Right cardiac atrium (tissue), 5 donors: ENCODE results near the gene RPP14. TPM values are rescaled to one million over a fixed set of nuclear protein-coding genes. Genes with fewer than 3 reads are reported as not detected.

Experiments
- ATAC-seq, 2 donors: fragments of 200-7000 bp; cut with Tn5 transposase; one replicate each; pipeline versions ENCODE4 v1.8.0 to v1.9.1; 2020; ENCODE audit warnings: moderate library complexity in 2 of 2, mild to moderate bottlenecking in 1 of 2
- DNase-seq, 3 donors: peaks; one replicate each; pipeline ENCODE4 v3.0.0-alpha.2; 2020
- H3K27ac ChIP-seq: one replicate; pipeline ENCODE4 v1.5.1; 2013; ENCODE audit warnings: mild to moderate bottlenecking, low read length, control low read depth, moderate library complexity
- H3K27me3 ChIP-seq: one replicate; pipeline ENCODE4 v1.6.1; 2013; ENCODE audit not compliant: control insufficient read depth, insufficient read depth
- H3K4me1 ChIP-seq: one replicate; pipeline ENCODE4 v1.6.1; 2013; ENCODE audit warnings: low read length; ENCODE audit not compliant: control insufficient read depth, insufficient read depth
- H3K4me3 ChIP-seq: one replicate; pipeline ENCODE4 v1.5.1; 2013; ENCODE audit warnings: low read length, control low read depth
- H3K9me3 ChIP-seq: one replicate; pipeline ENCODE4 v1.6.1; 2013; ENCODE audit warnings: low read length; ENCODE audit not compliant: control insufficient read depth
- WGBS: extraction: QIAGEN DNeasy Blood & Tissue Kit; methylation state at CpG from one replicate; pipeline ENCODE4 v1.1.7; 2013; 5-methylcytosine and 5-hydroxymethylcytosine counted together
- intact Hi-C, 4 donors: fragments of 100-400 bp; cut with DNase I; formaldehyde crosslinking; loops; one replicate each; pipeline versions ENCODE4 v1.11.0 to v1.14.0; 2022 to 2023
- polyA plus RNA-seq: library from polyadenylated mRNA; stranded (reverse); fragments of 200-250 nt; gene quantifications from one replicate; pipeline ENCODE4 v1.2.3, GENCODE V29; 2013
- total RNA-seq, 4 donors: library from RNA; stranded (reverse); fragmentation: NEBNext Ultra II Directional; extraction: Animal tissue kit (Norgen Biotek cat#: 25700); gene quantifications; one replicate each; pipeline ENCODE4 v1.2.1, GENCODE V29; 2021
- donor health status: healthy with polysubstance abuse.
- donor health status: DM: no; HTN: yes; CAD: no.
- donor health status: DM: no; HTN: no; CAD: no.
- donor health status: DM: no; HTN: yes; CAD: no; lungs with severe emphysema.
- donor health status: DM: yes; HTN: yes; CAD: no.

RPP14 gene
- total and polyA plus RNA-seq, 5 donors: 15.7 to 26.0 (median 19.6) TPM

DNA sequence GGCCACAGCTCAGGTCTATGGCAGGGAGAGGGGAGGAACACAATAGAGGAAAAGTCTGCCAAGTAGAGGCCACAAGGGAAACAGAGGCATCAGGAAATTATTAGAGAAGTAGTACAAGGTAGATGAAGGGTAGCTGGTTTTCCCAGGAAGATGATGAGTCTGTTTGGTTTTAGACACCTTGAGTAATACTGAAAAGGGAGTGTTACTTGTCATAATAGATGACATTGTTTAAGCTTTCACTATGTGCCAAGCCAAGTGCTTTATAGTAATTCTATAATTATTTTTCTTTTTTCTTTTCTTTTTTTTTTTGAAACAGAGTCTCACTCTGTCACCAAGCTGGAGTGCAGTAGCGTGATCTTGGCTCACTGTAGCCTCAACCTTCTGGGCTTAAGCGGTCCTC lies 40.3 kb downstream of the RPP14 start:
- intact Hi-C loops: no loop called here
- WGBS: 99% methylated on average over 2 of the region's 2 CpGs
- H3K27ac ChIP-seq: no peak overlapping the region
- no peaks in the 10 kb centered on the region for H3K9me3 ChIP-seq
- DNase-seq: no peak
- no peak overlapping the region for H3K4me3 ChIP-seq
- no peaks in the 10 kb centered on the region for H3K4me1 ChIP-seq
- no peaks in the 10 kb centered on the region for H3K27me3 ChIP-seq
- no peak for ATAC-seq

DNA sequence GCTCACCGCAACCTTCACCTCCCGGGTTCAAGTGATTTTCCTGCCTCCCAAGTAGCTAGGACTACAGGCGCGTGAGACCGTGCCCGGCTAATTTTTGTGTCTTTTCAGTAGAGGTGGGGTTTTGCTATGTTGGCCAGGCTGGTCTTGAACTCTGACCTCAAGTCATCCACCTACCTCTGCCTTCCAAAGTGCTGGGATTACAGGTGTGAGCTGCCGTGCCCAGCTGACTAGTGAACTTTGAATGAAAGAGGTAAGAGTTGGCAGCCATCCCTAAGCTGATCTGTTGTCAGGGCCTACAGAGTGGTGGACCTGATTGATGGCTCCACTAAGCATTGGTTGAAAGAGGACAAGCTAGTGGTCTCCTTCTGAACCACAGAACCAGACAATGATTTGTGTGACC lies 41.9 kb downstream of the RPP14 start:
- Histone ChIP-seq H3K4me3 (no peak overlapping the region), H3K27ac (no peak overlapping the region), H3K27me3 (no peaks in the 10 kb centered on the region), H3K9me3 (no peaks in the 10 kb centered on the region), H3K4me1 (no peaks in the 10 kb centered on the region)
- intact Hi-C loops: no loop called here
- WGBS: 96% methylated on average over 7 of the region's 7 CpGs
- ATAC-seq (no peak), DNase-seq (no peak)

DNA sequence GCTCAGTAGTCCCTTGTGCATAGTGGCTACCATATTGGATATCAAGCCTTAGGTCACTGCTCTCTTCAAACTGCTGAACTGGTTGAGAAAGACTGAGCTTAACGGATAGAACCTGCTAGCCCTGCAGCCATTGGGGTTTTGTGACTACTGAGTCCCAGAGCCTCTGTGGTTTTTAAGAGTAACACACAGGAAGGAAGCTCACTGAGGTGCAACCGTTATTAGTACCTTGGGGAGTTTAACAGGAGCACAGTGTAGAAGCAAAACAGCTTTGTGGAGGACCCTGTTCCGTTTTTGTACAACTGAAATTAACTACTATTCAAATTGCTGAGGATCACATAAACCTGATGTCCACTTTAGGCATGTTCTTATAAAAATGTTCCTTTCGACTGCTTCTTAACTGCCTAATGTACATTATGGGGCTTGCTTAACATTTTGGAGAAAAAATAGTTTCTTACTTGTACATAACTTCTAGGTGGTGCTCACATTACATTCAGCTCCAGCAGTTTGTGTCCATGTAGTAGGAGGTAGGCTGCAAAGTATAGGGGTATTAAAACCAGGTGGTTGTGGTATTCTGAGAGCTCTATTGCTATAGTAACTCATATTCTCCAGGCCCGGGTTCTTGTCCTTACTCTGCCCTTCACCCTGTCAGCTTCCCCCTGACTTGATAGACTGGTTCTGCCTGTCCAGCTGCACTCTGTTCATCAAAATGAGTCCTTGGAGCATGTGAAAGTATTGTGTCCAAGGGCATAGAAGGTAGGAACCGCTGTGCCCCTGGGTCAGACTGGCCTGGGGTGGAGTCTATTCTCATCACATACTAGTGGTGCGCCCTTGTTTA lies 44.0 kb downstream of the RPP14 start:
- intact Hi-C loops: no loop called here
- Histone ChIP-seq H3K4me1 (no peaks in the 10 kb centered on the region), H3K27ac (no peak overlapping the region), H3K27me3 (no peaks in the 10 kb centered on the region), H3K9me3 (no peaks in the 10 kb centered on the region), H3K4me3 (no peak overlapping the region)
- DNase-seq (no peak), ATAC-seq (peak in 1 of 2 donors; percentile 20)
- WGBS: 86% methylated on average over 7 of the region's 7 CpGs

DNA sequence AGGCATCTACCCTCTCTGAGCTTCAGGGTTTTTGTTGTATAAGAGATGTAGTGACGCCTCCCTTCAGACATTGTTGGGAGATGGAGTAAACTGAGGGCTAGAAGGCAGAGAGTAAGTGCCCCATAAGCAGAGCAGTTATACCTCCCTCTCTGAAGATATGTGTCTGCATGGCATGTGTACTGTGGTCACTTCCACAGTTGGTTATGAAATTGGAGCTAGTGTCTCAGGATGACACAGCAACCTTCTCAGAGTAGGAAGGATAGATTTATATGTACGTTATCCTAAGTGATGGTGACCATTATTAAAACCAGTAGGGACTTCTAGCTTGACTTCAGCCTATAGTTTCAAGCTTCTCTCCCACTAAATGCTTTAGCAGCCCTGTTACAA lies 44.6 kb downstream of the RPP14 start:
- no peaks in the 10 kb centered on the region for H3K27me3 ChIP-seq
- H3K9me3 ChIP-seq: no peaks in the 10 kb centered on the region
- H3K4me3 ChIP-seq: no peak overlapping the region
- WGBS: 96% methylated on average over 2 of the region's 2 CpGs
- H3K27ac ChIP-seq: no peak overlapping the region
- no peaks in the 10 kb centered on the region for H3K4me1 ChIP-seq
- ATAC-seq (peak; percentile 32 to 53), DNase-seq (no peak)
- intact Hi-C loops: no loop called here

DNA sequence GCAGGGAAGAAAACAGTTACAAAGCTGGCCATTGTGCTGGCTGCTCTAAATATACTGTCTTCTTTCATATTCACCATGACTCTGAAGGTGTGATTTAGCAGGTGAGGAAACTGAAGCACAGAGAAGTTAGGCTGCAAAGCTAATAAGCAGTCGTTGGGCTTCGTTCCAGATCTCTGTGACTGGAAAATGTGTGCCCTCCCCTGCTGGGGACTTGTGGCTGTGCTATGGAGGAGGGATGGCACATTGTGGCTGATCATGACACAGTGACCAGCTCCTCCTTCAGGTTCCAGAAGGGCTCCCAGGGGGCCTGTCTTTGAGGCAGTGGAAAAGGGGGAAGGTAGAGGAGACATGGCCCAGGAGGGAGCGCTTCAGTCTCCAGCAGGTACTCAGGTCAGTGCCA lies 45.9 kb downstream of the RPP14 start:
- WGBS: 82% methylated on average over 3 of the region's 3 CpGs
- no peak for ATAC-seq

DNA sequence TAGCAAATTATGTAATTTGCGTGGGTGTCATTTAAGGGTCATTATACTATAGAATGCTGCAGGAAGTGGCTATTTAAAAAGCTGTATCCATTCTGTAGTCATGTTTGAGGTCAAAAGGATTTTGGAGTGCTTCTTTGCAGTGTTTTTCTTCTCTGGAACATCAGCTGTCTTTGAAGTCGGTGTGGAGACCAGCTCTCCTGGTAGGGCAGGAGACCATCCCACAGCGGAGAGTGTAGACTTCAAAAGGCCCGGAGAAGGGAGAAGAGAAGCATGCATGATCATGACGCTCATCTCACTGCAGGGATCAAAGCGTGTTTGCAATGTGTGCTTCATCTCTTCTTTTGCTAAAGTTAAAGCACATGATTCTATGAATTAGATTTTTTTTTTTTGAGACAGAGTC lies 46.6 kb downstream of the RPP14 start:
- intact Hi-C loops: no loop called here
- no peaks in the 10 kb centered on the region for H3K27me3 ChIP-seq
- no peak for ATAC-seq
- H3K27ac ChIP-seq: no peak overlapping the region
- DNase-seq: no peak
- no peaks in the 10 kb centered on the region for H3K4me1 ChIP-seq
- WGBS: 83% methylated on average over 6 of the region's 6 CpGs
- H3K4me3 ChIP-seq: no peak overlapping the region
- no peaks in the 10 kb centered on the region for H3K9me3 ChIP-seq

More for the DNA sequence above, 45.9 kb downstream of the RPP14 start:
- H3K4me3 ChIP-seq: no peak overlapping the region
- DNase-seq: no peak
- no peaks in the 10 kb centered on the region for H3K9me3 ChIP-seq
- no peaks in the 10 kb centered on the region for H3K27me3 ChIP-seq
- intact Hi-C loops: no loop called here
- H3K27ac ChIP-seq: no peak overlapping the region
- H3K4me1 ChIP-seq: no peaks in the 10 kb centered on the region

DNA sequence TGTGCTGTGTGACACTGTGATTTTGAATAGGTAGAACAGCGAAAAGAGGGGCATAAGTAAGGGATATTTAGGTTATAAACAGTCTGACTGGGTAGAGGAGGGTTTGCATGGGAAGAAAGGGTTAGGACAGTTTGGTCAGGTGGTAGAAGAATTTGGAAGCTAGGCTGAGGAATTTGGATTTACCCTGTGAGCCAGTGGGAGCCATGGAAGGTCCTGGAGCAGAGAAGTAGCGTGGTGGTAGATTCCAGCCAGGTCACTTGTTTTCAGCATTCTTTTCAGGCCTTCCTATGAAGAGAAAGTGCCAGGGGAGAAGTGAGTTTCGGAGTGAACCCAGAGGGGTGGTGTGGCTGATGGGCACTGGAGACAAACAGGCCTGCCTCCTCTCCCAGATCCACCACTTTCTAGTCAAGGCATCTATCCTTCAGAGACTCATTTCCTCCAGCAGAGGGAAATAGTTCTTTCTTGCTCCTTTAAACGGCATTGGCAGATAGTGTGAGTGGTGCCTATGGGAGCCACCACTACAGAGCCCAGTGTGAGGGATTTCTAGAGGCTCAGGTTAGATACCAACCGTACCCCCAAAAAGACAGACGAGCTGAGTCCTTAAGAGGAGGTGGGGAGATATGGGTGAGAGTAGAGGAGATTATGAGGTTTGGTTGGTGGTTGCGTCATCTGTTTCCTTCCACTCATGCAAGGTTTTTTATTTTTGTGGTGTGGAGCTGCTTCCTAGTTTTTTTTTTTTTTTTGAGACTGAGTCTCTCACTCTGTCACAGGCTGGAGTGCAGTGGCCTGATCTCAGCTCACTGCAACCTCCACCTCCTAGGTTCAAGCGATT lies 47.9 kb downstream of the RPP14 start:
- 83% methylated on average over 8 of the region's 8 CpGs for WGBS
- intact Hi-C loops: no loop called here
- ATAC-seq (peak in 1 of 2 donors; percentile 31), DNase-seq (no peak)
- no peak overlapping the region for H3K27ac ChIP-seq
- no peak overlapping the region for H3K4me3 ChIP-seq
- H3K9me3 ChIP-seq: no peaks in the 10 kb centered on the region
- H3K27me3 ChIP-seq: no peaks in the 10 kb centered on the region
- H3K4me1 ChIP-seq: peaks cover 4% of the 10 kb centered on the region

DNA sequence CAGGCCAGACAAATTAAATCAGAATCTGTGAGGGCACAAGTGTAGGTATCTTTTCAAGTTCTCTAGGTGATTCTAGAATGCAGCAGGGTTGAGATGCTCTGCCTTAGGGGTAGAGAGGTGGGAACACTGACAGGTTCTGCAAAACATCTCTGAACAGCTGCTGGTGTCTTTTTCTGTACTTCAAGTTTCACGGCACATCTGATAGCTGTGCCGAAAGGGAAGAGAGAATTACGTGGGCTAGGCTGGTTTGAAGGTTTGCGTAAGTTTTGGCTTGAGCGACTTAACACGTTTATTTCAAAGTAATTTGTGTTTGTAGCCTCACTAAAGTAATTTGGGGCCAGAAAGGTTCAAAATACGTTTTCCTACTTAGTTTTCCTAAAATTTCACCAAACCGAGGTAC lies 49.1 kb downstream of the RPP14 start:
- Histone ChIP-seq H3K27me3 (no peaks in the 10 kb centered on the region), H3K4me3 (no peak overlapping the region), H3K27ac (no peak overlapping the region), H3K9me3 (no peaks in the 10 kb centered on the region), H3K4me1 (peaks cover 4% of the 10 kb centered on the region)
- DNase-seq: no peak
- 77% methylated on average over 8 of the region's 8 CpGs for WGBS
- ATAC-seq: no peak
- intact Hi-C loops: no loop called here

DNA sequence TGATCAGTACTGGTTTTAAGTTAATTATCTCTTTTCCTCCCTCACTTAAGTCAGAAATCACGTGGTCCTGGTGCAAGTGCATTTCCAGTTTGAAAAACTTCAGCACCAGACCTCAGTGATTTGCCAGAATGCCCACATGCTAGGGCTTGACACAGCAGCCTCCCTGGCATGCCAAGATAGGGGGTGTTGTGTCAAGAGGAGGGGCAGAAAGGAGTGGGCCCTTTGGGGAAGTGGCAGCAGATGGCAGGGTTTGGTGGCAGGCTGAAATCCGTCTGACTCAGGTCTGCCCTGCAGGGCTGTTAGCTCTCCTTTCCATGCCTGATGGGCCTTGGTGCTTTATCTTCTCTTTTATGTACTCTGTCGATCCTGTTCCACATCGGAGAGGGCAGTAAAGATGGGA lies 50.0 kb downstream of the RPP14 start:
- Histone ChIP-seq H3K4me1 (peaks cover 4% of the 10 kb centered on the region), H3K27ac (no peak overlapping the region), H3K4me3 (no peak overlapping the region), H3K9me3 (no peaks in the 10 kb centered on the region), H3K27me3 (no peaks in the 10 kb centered on the region)
- no peak for DNase-seq
- ATAC-seq: peak; percentile 34 to 36
- intact Hi-C loops: no loop called here
- 47% methylated on average over 4 of the region's 4 CpGs for WGBS

DNA sequence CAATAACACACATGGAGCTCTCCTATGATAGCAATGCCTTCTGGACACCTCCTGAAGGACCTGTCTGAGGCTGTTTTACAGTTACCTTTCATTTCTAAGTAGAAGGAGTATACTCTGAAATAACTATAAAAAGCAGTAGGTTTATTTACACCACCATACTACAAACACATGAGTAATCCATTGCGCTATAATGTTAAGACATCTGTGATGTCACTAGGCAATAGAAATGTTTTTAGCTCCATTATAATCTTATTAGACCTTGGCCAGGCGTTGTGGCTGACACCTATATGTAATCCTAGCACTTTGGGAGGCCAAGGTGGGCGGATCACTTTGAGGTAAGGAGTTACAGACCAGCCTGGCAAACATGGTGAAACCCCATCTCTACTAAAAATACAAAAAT lies 51.4 kb downstream of the RPP14 start:
- Histone ChIP-seq H3K9me3 (no peaks in the 10 kb centered on the region), H3K4me3 (no peak overlapping the region), H3K4me1 (peaks cover 4% of the 10 kb centered on the region), H3K27me3 (no peaks in the 10 kb centered on the region), H3K27ac (no peak overlapping the region)
- intact Hi-C loops: no loop called here
- ATAC-seq: no peak
- DNase-seq: no peak
- WGBS: 96% methylated on average over 3 of the region's 3 CpGs

DNA sequence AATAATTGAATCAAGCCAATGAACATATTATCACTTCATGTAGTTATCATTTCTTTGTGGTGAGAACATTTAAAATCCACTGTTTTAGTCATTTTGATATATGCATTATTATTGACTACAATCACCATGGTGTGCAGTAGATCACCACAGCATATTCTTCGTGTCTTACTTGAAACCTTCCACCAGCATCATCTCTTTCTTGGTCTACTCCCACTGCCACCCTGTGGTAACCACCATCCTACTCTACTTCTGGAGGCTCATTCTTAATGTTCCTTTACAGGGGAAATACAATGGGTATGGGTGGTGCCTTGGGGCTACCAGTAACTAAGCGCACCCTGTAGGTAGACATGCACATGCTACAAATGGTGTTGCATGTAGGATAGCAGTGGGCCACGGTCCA lies 52.0 kb downstream of the RPP14 start:
- Histone ChIP-seq H3K9me3 (no peaks in the 10 kb centered on the region), H3K4me1 (peaks cover 4% of the 10 kb centered on the region), H3K27ac (no peak overlapping the region), H3K4me3 (no peak overlapping the region), H3K27me3 (no peaks in the 10 kb centered on the region)
- WGBS: 95% methylated on average over 3 of the region's 3 CpGs
- ATAC-seq: no peak
- intact Hi-C loops: no loop called here
- no peak for DNase-seq
